Hematopoietic multipotent progenitor cell treated with erythropoietin and hydrocortisone succinate and interleukin-3 and kit ligand, for 6 days (in vitro differentiated cells): Measurements from ENCODE around the gene GLB1L3.
A peak's percentile ranks its signal among the peaks of the same experiment; 100 is the strongest.
"Not testable (repeated sequence)": the region's sequence is repeated elsewhere in the genome, so short reads cannot be mapped to it uniquely, and the experiment has no call there.

ENCODE experiments used
- DNase-seq: peaks from one replicate; pipeline ENCODE4 v3.0.0-alpha.2; 2015

Gene GLB1L3

GRCh38 chr11:134252346-134253187 is 23.6 kb upstream of the GLB1L3 start:
- DNase-seq: peak; percentile 64

- peak; percentile 98 for DNase-seq
Measured at GRCh38 chr11:134253188-134253993, 22.8 kb upstream of the GLB1L3 start, which contains the start of the genes ACAD8 and THYN1. Gene ACAD8, plus strand, starts transcription at chr11:134253568. Its CDS starts 33 bp downstream, at chr11:134253601. Gene THYN1, minus strand, starts transcription at chr11:134253352. Its CDS starts 470 bp downstream, at chr11:134252882.

GRCh38 chr11:134254433-134255183 is 21.6 kb upstream of the GLB1L3 start:
- no peak for DNase-seq

- not testable (repeated sequence) for DNase-seq
Measured at GRCh38 chr11:134255184-134255561, 21.0 kb upstream of the GLB1L3 start.

- DNase-seq: no peak
Measured at GRCh38 chr11:134257101-134257500, 19.1 kb upstream of the GLB1L3 start.

- no peak for DNase-seq
Measured at GRCh38 chr11:134258577-134258976, 17.6 kb upstream of the GLB1L3 start.

GRCh38 chr11:134260503-134260902 is 15.7 kb upstream of the GLB1L3 start:
- peak; percentile 57 for DNase-seq

GRCh38 chr11:134260983-134261382 is 15.2 kb upstream of the GLB1L3 start:
- no peak for DNase-seq

- DNase-seq: peak; percentile 76
Measured at GRCh38 chr11:134261626-134262488, 14.3 kb upstream of the GLB1L3 start.

- DNase-seq: no peak
Measured at GRCh38 chr11:134264966-134265764, 11.0 kb upstream of the GLB1L3 start.

GRCh38 chr11:134266440-134266839 is 9.7 kb upstream of the GLB1L3 start:
- no peak for DNase-seq

- no peak for DNase-seq
Measured at GRCh38 chr11:134266841-134267251, 9.3 kb upstream of the GLB1L3 start.

- no peak for DNase-seq
Measured at GRCh38 chr11:134267461-134267860, 8.7 kb upstream of the GLB1L3 start.

- no peak for DNase-seq
Measured at GRCh38 chr11:134267966-134268365, 8.2 kb upstream of the GLB1L3 start.

GRCh38 chr11:134270250-134270714 is 5.9 kb upstream of the GLB1L3 start:
- peak; percentile 36 for DNase-seq

GRCh38 chr11:134271978-134272377 is 4.2 kb upstream of the GLB1L3 start:
- DNase-seq: no peak

- DNase-seq: no peak
Measured at GRCh38 chr11:134272381-134273316, 3.5 kb upstream of the GLB1L3 start.

- no peak for DNase-seq
Measured at GRCh38 chr11:134273317-134273712, 2.9 kb upstream of the GLB1L3 start.

- no peak for DNase-seq
Measured at GRCh38 chr11:134275188-134275533, 1.0 kb upstream of the GLB1L3 start.
